DMS153 treated with DMSO at 0.1 percent for 48 hours (cell line): ENCODE results near the gene SLC26A11.

ENCODE experiments used
- DNase-seq: peaks from one replicate; lab custom pipeline; 2025; ENCODE audit not compliant: unreplicated experiment; lab: John Stamatoyannopoulos, UW

SLC26A11 gene

DNA sequence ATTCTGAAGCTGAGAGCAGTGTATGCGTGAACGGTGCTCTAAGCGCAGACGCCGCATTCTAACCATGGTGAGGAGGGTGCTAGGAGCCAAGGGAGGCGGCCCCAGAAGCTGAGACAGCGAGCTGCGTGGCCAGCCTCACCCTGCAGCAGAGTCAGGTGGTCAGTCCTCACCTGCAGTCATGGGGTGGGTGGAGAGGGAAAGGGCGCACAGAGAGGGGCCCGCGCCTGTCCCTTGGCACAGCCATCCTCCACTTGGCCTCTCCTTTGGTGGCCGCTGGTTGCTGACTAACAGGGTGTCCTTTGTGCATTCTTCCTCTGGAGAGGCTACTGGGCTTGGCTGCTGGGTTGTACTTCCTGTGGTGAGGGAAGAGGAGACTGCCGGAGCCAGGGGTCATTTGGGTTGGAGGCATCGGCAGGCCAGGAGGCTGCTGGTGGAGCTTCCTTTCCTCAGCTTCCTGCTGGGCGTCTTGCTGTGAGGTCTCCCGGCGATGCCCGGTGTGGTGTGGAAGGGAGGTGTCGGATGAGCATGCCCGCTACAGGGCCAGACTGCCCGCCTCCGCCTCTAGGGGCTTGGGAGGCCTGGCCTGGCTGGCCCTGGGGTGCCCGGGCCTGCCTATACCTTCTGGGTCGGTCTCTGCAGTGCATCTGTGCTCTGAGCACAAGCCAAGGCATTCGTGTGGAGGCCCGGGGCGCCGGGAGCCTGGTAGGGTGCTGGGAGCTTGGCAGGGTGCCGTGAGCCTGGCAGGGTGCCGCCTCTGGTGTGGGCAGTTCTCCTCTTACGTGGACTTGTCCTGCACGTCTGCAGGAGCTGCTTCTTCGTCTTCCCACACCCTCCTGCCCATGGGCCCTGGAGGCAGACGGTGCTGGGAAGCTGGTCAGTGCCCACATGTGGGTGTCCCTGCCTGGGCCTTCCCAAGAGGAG lies 57.8 kb downstream of the SLC26A11 start:
- DNase-seq: no peak

DNA sequence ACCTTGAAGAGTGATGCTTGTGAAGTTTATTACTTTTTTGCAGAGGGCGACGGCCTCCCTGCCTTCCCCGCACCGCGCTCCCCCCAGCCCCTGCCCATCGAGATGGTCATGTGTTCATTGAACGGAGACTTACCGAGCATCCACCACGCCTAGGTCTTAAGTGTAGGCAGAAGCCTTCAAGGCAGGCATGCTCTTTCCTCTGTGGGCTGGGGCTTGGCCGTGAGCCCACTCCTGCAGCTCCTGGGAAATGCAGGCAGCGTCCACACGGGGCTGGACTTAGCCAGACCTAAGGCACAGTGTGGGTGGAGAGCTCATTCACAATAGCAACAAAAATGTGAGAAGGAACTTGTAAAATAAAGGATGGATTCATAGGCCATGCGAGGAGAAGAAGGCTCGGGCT lies 59.7 kb downstream of the SLC26A11 start:
- DNase-seq: no peak

DNA sequence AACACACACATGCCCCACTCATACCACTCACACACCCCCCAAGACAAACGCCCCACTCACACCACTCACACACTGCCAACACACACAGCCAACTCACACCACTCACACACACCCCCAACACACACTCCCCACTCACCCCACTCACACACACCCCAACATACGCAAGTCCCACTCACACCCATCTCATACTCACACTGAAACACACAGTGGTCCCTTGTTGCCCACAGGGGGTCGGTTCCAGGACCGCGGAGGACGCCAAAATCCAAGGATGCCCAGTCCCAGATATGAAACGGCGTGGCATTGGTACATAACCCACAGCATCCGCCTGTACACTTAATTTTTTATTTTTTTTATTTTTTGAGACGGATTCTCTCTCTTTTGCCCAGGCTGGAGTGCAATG lies 61.3 kb downstream of the SLC26A11 start:
- no peak for DNase-seq

GRCh38 chr17:80283116-80283852 lies 63.1 kb downstream of the SLC26A11 start:
- no peak for DNase-seq

- no peak for DNase-seq
Measured at GRCh38 chr17:80284631-80285030, 64.4 kb downstream of the SLC26A11 start.

DNA sequence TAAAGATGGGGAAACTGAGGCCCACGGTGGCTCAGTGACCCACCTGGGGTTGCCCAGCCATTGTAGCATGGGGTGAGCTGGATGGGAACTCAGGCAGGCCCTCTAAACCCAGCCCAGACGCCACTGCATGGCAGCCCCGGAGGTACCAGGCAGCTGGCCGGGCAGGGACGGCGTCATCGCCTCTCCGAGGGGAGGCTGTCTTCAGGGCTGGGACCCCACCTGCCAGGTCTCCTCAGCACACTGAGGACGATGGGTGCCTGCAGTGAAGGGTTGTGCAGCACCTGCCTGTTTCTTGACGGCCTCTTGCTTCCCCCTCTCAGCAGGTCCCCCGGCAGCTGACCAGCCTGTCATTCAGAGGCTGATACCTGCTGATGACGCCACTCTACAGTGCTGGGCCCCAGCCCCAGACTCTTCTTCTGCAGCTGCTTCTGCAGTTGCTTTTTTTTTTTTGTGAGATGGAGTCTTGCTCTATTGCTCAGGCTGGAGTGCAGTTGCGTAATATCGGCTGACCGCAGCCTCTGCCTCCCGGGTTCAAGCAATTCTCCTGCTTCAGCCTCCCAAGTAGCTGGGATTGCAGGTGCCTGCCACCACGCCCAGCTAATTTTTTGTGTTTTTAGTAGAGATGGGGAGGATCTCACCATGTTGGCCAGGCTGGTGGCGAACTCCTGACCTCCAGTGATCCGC lies 65.2 kb downstream of the SLC26A11 start:
- no peak for DNase-seq

GRCh38 chr17:80286638-80286960 lies 66.4 kb downstream of the SLC26A11 start:
- no peak for DNase-seq

- DNase-seq: no peak
Measured at GRCh38 chr17:80287038-80287437, 66.8 kb downstream of the SLC26A11 start.

DNA sequence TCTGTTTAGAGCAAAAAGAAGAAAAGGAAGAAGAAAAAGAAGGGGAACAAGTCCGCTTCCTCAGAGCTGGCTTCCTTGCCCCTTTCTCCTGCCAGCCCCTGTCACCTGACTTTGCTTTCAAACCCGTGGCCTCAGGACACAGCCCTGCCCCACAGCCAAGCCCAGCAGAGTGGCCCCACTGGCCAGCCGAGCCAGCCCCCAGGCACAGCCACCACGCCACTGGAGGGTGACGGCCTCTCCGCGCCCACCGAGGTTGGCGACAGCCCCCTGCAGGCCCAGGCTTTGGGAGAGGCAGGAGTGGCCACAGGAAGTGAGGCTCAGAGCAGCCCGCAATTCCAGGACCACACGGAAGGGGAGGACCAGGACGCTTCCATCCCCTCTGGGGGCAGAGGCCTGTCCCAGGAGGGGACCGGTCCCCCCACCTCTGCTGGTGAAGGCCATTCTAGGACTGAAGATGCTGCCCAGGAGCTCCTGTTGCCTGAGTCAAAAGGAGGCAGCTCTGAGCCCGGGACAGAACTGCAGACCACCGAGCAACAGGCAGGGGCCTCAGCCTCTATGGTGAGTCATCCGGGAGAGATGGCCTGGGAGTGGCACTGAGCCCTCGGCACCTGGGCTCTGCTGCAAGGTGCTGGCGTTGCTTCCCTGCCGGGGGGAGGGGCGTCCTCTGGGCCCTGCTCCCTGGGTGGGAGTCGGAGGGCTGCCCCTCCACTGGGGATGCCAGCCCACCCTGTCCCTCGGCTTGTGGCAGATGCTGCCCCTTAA lies 67.8 kb downstream of the SLC26A11 start:
- no peak for DNase-seq

DNA sequence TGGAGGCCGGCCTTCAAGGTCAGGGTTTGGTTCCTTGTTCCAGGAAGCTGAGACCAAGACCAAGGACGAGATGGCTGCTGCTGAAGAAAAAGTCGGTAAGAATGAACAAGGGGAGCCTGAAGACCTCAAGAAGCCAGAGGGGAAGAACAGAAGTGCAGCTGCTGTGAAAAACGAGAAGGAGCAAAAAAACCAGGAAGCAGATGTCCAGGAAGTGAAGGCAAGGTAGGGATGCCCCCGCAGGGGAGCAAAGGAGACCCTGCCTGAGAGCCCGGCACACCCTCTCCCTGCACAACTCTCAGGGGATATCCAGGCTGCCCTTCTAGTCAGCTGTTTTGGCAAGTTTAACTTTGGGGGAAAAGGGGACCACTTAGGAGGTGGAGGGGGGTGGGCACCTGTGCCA lies 69.4 kb downstream of the SLC26A11 start:
- DNase-seq: no peak

GRCh38 chr17:80290156-80290555 lies 69.9 kb downstream of the SLC26A11 start:
- no peak for DNase-seq

DNA sequence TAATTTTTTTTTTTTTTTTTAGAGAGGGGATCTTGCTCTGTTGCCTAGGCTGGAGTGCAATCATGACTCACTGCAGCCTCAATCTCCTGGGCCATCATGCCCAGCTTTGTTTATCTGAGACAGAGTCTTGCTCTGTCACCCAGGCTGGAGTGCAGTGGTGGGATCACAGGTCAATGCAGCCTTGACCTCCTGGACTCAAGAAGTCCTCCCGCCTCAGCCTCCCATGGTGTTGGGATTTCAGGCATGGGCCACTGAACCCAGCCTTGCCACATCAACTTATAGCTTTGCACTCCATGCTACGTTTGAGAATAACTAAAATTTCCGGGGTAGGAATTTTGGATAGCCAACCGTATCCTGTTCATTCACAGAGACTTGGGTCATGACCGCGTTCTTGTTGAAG lies 71.0 kb downstream of the SLC26A11 start:
- DNase-seq: no peak

DNA sequence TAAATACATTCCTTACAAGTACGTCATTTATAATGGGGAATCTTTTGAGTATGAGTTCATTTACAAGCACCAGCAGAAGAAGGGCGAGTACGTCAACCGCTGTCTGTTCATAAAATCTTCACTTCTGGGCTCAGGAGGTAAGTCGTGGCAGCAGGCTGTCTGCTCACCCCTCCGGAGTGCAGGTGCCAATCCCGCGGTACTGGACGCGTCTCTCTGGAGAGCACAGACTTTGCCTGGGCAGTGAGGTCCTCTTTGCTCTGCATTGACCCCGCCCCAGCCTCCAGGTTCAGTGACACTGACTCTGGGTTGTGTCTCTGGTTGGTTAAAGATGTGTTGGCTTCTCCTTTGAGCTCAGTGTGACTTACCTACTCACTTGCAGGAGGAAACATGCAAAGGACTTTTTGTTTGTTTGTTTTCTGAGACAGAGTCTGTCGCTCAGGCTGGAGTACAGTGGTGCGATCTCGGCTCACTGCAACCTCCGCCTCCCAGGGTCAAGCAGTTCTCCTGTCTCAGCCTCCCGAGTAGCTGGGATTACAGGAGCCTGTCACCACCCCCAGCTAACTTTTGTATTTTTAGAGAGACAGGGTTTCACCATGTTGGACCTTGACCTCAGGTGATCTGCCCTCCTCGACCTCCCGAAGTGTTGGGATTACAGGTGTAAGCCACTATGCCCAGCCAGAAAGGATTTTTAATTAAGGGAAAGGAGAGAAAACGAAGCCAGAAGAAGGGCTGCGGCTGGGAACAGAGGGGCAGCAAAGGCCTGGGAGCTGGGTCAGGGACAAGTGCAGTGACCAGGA lies 71.7 kb downstream of the SLC26A11 start:
- DNase-seq: no peak

GRCh38 chr17:80292521-80292971 lies 72.3 kb downstream of the SLC26A11 start:
- no peak for DNase-seq

DNA sequence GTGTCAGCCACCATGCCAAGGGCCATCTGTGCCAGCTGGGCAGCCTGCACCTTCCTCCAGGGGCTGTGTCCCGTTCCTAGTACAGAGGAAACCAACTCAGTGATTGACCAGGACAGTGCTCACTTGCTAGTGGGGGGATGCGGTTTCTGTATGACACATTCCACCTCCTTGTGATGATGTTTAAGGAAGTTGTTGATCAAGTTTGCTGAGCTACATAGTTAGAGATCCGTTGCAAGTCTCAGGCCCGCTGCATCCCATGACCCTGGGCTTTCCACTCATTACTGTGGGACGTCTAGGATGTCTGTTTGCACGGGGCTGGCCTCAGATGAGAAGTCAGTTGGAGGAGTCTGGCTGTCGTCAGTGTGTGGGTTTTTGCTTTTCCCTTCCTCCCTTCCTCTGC lies 74.0 kb downstream of the SLC26A11 start:
- no peak for DNase-seq

DNA sequence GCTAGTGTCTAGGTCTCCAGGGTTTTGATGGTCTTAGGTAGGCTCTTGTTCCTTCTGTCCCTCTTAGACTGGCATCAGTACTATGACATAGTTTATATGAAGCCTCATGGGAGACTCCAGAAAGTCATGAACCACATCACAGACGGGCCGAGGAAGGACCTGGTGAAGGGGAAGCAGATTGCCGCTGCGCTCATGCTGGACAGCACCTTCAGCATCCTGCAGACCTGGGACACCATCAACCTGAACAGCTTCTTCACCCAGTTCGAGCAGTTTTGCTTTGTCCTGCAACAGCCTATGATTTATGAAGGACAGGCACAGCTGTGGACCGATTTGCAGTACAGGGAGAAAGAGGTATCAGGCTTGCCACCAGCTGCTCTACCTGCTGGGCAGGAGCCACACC lies 74.4 kb downstream of the SLC26A11 start:
- no peak for DNase-seq

- no peak for DNase-seq
Measured at GRCh38 chr17:80295146-80295545, 74.9 kb downstream of the SLC26A11 start.

DNA sequence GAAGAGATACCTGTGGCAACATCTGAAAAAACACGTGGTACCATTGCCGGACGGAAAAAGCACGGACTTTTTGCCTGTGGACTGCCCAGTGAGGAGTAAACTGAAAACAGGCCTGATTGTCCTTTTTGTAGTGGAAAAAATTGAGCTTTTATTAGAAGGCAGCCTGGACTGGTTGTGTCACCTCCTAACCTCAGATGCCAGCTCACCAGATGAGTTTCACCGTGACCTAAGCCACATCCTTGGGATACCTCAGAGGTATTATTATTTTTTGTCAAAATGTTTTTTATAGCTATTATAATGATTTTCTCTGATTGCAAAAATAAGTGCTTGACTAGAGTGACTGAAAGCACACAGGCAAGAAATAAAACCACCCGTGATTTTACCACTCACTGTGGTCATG lies 75.3 kb downstream of the SLC26A11 start:
- no peak for DNase-seq

GRCh38 chr17:80296221-80296620 lies 76.0 kb downstream of the SLC26A11 start:
- no peak for DNase-seq

GRCh38 chr17:80297996-80298560 lies 77.9 kb downstream of the SLC26A11 start:
- no peak for DNase-seq
